ENCODE data around the gene PWP2.
"Not testable (repeated sequence)": the region's sequence is repeated elsewhere in the genome, so short reads cannot be mapped to it uniquely, and the experiment has no call there.

PWP2 gene

DNA sequence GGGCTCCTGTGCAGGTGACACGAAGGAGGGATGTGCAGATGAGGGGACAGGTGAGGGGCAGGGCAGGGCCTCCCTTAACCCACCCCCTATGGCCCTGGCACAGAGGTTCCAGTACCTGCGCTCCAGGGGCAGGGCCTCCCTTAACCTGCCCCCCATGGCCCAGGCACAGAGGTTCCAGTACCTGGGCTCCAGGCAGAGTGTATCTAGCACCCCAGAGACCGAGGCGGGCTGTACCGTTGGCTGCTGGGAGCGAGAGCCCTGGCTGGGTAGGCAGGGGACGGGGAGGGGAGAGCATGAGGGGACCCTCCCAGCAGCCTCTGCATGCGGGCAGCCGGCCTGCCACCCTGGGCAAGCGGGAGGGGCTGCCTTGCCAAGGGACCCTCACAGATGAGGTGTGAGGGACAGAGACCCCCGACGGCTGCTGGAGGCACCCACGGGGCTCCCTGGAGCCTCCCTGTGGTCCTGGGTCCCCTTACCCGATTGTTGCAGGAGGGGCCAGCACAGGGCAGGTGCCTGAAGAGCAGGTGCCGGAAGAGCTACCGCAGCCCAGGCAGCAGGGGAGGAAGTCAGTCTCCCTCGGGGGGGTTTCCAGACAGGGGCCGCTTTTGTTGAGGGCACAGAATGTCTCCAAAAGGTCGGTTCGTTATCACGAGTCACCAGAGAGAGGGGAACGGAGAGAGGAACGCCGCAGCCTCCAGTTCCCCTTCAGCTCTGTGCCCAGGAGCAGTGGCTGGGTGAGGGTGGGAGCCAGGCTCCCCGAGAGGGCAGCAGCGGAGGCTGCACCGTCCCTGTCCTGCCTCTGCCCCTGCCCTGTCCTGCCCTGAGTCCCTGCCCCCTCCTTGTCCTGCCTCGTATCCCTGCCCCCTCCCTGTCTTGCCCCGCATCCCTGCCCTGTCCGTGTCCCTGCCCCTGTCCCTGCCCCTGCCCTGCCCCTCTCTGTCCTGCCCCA, 52.4 kb downstream of the PWP2 start:
- not testable (repeated sequence) for H3K36me3 ChIP-seq (ENCODE audit: control insufficient read depth in 2 of 2, insufficient read depth in 2 of 2, low read length in 2 of 2); H3K9me3 ChIP-seq (ENCODE audit: control insufficient read depth in 2 of 2, low read length in 2 of 2); H3K4me3 ChIP-seq (ENCODE audit: low read length in 2 of 2); H3K9ac ChIP-seq (ENCODE audit: low read depth in 1 of 2, low read length in 2 of 2); H3K27me3 ChIP-seq (ENCODE audit: control insufficient read depth in 2 of 2, insufficient read depth in 2 of 2, low read length in 2 of 2); H3K4me1 ChIP-seq (ENCODE audit: control insufficient read depth in 2 of 2, insufficient read depth in 2 of 2, low read length in 2 of 2); H3K27ac ChIP-seq (ENCODE audit: low read depth in 2 of 2, low read length in 2 of 2)

GRCh38 chr21:44160298-44160672, 53.1 kb downstream of the PWP2 start:
- H3K4me3 ChIP-seq (ENCODE audit: low read length in 2 of 2); H3K27ac ChIP-seq (ENCODE audit: low read depth in 2 of 2, low read length in 2 of 2); H3K4me1 ChIP-seq (ENCODE audit: control insufficient read depth in 2 of 2, insufficient read depth in 2 of 2, low read length in 2 of 2); H3K36me3 ChIP-seq (ENCODE audit: control insufficient read depth in 2 of 2, insufficient read depth in 2 of 2, low read length in 2 of 2); H3K27me3 ChIP-seq (ENCODE audit: control insufficient read depth in 2 of 2, insufficient read depth in 2 of 2, low read length in 2 of 2); H3K9me3 ChIP-seq (ENCODE audit: control insufficient read depth in 2 of 2, low read length in 2 of 2); H3K9ac ChIP-seq (ENCODE audit: low read depth in 1 of 2, low read length in 2 of 2): not testable (repeated sequence)

- H3K4me3 ChIP-seq (ENCODE audit: low read length in 2 of 2); H3K27me3 ChIP-seq (ENCODE audit: control insufficient read depth in 2 of 2, insufficient read depth in 2 of 2, low read length in 2 of 2); H3K9ac ChIP-seq (ENCODE audit: low read depth in 1 of 2, low read length in 2 of 2); H3K9me3 ChIP-seq (ENCODE audit: control insufficient read depth in 2 of 2, low read length in 2 of 2); H3K36me3 ChIP-seq (ENCODE audit: control insufficient read depth in 2 of 2, insufficient read depth in 2 of 2, low read length in 2 of 2); H3K27ac ChIP-seq (ENCODE audit: low read depth in 2 of 2, low read length in 2 of 2); H3K4me1 ChIP-seq (ENCODE audit: control insufficient read depth in 2 of 2, insufficient read depth in 2 of 2, low read length in 2 of 2): not testable (repeated sequence)
These were observed 53.6 kb downstream of the PWP2 start for GRCh38 chr21:44160821-44161220.

GRCh38 chr21:44163167-44163653, 56.0 kb downstream of the PWP2 start:
- H3K27me3 ChIP-seq (ENCODE audit: control insufficient read depth in 2 of 2, insufficient read depth in 2 of 2, low read length in 2 of 2); H3K9me3 ChIP-seq (ENCODE audit: control insufficient read depth in 2 of 2, low read length in 2 of 2); H3K27ac ChIP-seq (ENCODE audit: low read depth in 2 of 2, low read length in 2 of 2); H3K4me3 ChIP-seq (ENCODE audit: low read length in 2 of 2); H3K9ac ChIP-seq (ENCODE audit: low read depth in 1 of 2, low read length in 2 of 2); H3K4me1 ChIP-seq (ENCODE audit: control insufficient read depth in 2 of 2, insufficient read depth in 2 of 2, low read length in 2 of 2); H3K36me3 ChIP-seq (ENCODE audit: control insufficient read depth in 2 of 2, insufficient read depth in 2 of 2, low read length in 2 of 2): not testable (repeated sequence)

- H3K27me3 ChIP-seq (ENCODE audit: control insufficient read depth in 2 of 2, insufficient read depth in 2 of 2, low read length in 2 of 2); H3K9me3 ChIP-seq (ENCODE audit: control insufficient read depth in 2 of 2, low read length in 2 of 2); H3K27ac ChIP-seq (ENCODE audit: low read depth in 2 of 2, low read length in 2 of 2); H3K36me3 ChIP-seq (ENCODE audit: control insufficient read depth in 2 of 2, insufficient read depth in 2 of 2, low read length in 2 of 2); H3K4me3 ChIP-seq (ENCODE audit: low read length in 2 of 2); H3K9ac ChIP-seq (ENCODE audit: low read depth in 1 of 2, low read length in 2 of 2); H3K4me1 ChIP-seq (ENCODE audit: control insufficient read depth in 2 of 2, insufficient read depth in 2 of 2, low read length in 2 of 2): not testable (repeated sequence)
These were observed 58.7 kb downstream of the PWP2 start for GRCh38 chr21:44165933-44166332.

GRCh38 chr21:44167527-44167926, 60.3 kb downstream of the PWP2 start:
- H3K9ac ChIP-seq (ENCODE audit: low read depth in 1 of 2, low read length in 2 of 2); H3K27ac ChIP-seq (ENCODE audit: low read depth in 2 of 2, low read length in 2 of 2); H3K4me3 ChIP-seq (ENCODE audit: low read length in 2 of 2); H3K27me3 ChIP-seq (ENCODE audit: control insufficient read depth in 2 of 2, insufficient read depth in 2 of 2, low read length in 2 of 2); H3K9me3 ChIP-seq (ENCODE audit: control insufficient read depth in 2 of 2, low read length in 2 of 2); H3K4me1 ChIP-seq (ENCODE audit: control insufficient read depth in 2 of 2, insufficient read depth in 2 of 2, low read length in 2 of 2); H3K36me3 ChIP-seq (ENCODE audit: control insufficient read depth in 2 of 2, insufficient read depth in 2 of 2, low read length in 2 of 2): not testable (repeated sequence)

GRCh38 chr21:44170326-44170725, 63.1 kb downstream of the PWP2 start:
- not testable (repeated sequence) for H3K4me3 ChIP-seq (ENCODE audit: low read length in 2 of 2); H3K4me1 ChIP-seq (ENCODE audit: control insufficient read depth in 2 of 2, insufficient read depth in 2 of 2, low read length in 2 of 2); H3K27ac ChIP-seq (ENCODE audit: low read depth in 2 of 2, low read length in 2 of 2); H3K9ac ChIP-seq (ENCODE audit: low read depth in 1 of 2, low read length in 2 of 2); H3K36me3 ChIP-seq (ENCODE audit: control insufficient read depth in 2 of 2, insufficient read depth in 2 of 2, low read length in 2 of 2); H3K27me3 ChIP-seq (ENCODE audit: control insufficient read depth in 2 of 2, insufficient read depth in 2 of 2, low read length in 2 of 2); H3K9me3 ChIP-seq (ENCODE audit: control insufficient read depth in 2 of 2, low read length in 2 of 2)

GRCh38 chr21:44170863-44171262, 63.7 kb downstream of the PWP2 start:
- H3K4me1 ChIP-seq (ENCODE audit: control insufficient read depth in 2 of 2, insufficient read depth in 2 of 2, low read length in 2 of 2); H3K27ac ChIP-seq (ENCODE audit: low read depth in 2 of 2, low read length in 2 of 2); H3K36me3 ChIP-seq (ENCODE audit: control insufficient read depth in 2 of 2, insufficient read depth in 2 of 2, low read length in 2 of 2); H3K9me3 ChIP-seq (ENCODE audit: control insufficient read depth in 2 of 2, low read length in 2 of 2); H3K9ac ChIP-seq (ENCODE audit: low read depth in 1 of 2, low read length in 2 of 2); H3K4me3 ChIP-seq (ENCODE audit: low read length in 2 of 2); H3K27me3 ChIP-seq (ENCODE audit: control insufficient read depth in 2 of 2, insufficient read depth in 2 of 2, low read length in 2 of 2): not testable (repeated sequence)

DNA sequence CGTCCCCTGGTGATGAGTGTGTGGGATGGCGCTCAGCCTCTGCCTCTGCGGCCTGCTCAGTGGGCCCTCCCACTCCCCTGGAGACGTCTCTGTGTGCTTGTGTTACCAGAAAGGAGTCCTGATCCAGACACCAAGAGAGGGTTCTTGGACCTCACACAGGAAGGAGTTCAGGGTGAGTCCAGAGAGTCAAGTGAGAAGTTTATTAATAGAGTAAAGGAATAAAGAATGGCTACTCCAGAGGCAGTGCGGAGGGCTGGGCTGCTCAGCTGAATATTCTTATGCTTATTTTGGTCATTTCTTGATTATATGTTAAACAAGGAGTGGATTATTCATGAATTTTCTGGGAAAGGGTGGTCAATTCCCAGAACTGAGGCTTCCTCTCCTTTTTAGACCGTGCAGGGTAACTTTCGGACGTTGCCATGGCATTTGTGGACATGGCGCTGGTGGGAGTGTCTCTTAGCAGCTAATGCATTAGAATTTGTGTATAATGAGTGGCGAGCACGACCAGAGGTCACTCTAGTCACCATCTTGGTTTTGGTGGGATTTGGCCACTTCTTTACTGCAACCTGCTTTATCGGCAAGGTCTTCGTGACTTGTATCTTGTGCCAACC, 64.9 kb downstream of the PWP2 start:
- not testable (repeated sequence) for H3K36me3 ChIP-seq (ENCODE audit: control insufficient read depth in 2 of 2, insufficient read depth in 2 of 2, low read length in 2 of 2); H3K9ac ChIP-seq (ENCODE audit: low read depth in 1 of 2, low read length in 2 of 2); H3K4me3 ChIP-seq (ENCODE audit: low read length in 2 of 2); H3K4me1 ChIP-seq (ENCODE audit: control insufficient read depth in 2 of 2, insufficient read depth in 2 of 2, low read length in 2 of 2); H3K27me3 ChIP-seq (ENCODE audit: control insufficient read depth in 2 of 2, insufficient read depth in 2 of 2, low read length in 2 of 2); H3K9me3 ChIP-seq (ENCODE audit: control insufficient read depth in 2 of 2, low read length in 2 of 2); H3K27ac ChIP-seq (ENCODE audit: low read depth in 2 of 2, low read length in 2 of 2)

DNA sequence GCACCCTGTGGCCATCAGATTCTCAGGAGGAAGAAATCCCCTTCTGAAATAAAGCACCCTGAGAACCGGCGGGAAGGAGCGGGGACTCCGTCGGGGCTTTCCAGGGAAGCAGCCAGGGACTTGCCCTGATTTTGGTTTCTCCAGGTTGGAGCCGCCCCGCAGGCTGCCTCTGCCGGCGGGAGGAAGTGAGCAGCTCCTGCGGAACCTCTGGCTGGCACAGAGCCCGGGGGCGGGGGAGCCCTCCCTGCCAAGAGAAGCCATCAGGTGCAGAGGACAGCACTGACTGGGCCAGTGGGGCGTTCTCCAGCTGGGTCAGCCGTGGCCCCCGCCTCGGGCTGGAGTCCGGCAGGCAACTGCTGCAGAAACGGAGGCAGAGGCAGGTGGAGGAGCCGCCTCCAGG, 65.5 kb downstream of the PWP2 start:
- not testable (repeated sequence) for H3K36me3 ChIP-seq (ENCODE audit: control insufficient read depth in 2 of 2, insufficient read depth in 2 of 2, low read length in 2 of 2); H3K4me3 ChIP-seq (ENCODE audit: low read length in 2 of 2); H3K9ac ChIP-seq (ENCODE audit: low read depth in 1 of 2, low read length in 2 of 2); H3K27ac ChIP-seq (ENCODE audit: low read depth in 2 of 2, low read length in 2 of 2); H3K4me1 ChIP-seq (ENCODE audit: control insufficient read depth in 2 of 2, insufficient read depth in 2 of 2, low read length in 2 of 2); H3K27me3 ChIP-seq (ENCODE audit: control insufficient read depth in 2 of 2, insufficient read depth in 2 of 2, low read length in 2 of 2); H3K9me3 ChIP-seq (ENCODE audit: control insufficient read depth in 2 of 2, low read length in 2 of 2)

Data from mucosa of rectum (tissue), 2 donors.